B cell (primary cell): ENCODE measurements around the gene TMEM209. TPM values are rescaled to one million over a fixed set of nuclear protein-coding genes. Genes with fewer than 3 reads are reported as not detected.

Experiments
- ATAC-seq: fragments of 200-7000 bp; cut with Tn5 transposase; one replicate; pipeline ENCODE4 v1.10.0; 2021; ENCODE audit warnings: low read depth, mild to moderate bottlenecking, moderate number of reproducible peaks, moderate library complexity
- CTCF ChIA-PET: fragments of 350-600 bp; sonication (Branson Sonifier 250); formaldehyde crosslinking; loops from one replicate; lab custom pipeline; 2021; ENCODE audit warnings: antibody characterized with exemption, inconsistent platforms; lab: Charles Lee
- POLR2A ChIA-PET: fragments of 350-600 bp; sonication (Branson Sonifier 250); formaldehyde crosslinking; loops from one replicate; lab custom pipeline; 2021; ENCODE audit warnings: antibody characterized with exemption; lab: Charles Lee
- DNase-seq: peaks from one replicate; pipeline ENCODE4 v3.0.0; 2013
- H2AFZ ChIP-seq: 2 replicates; pipeline ENCODE4 v1.6.1; 2012; ENCODE audit warnings: mild to moderate bottlenecking, low read depth, low read length; ENCODE audit not compliant: insufficient read depth, poor library complexity, severe bottlenecking
- H3K27ac ChIP-seq, 2 donors: 1 replicate in 1 of 2; 2 replicates in 1 of 2; pipeline ENCODE4 v1.5.1; 2012 to 2013; ENCODE audit warnings: low read length in 2 of 2, mild to moderate bottlenecking in 2 of 2, moderate library complexity in 1 of 2
- H3K27me3 ChIP-seq, 4 experiments: fragments of 200-600 bp in 1 of 4; sonication (generic) in 1 of 4; replicated peaks in 1 of 4; 1 replicate in 2 of 4; 2 replicates in 2 of 4; pipeline versions ENCODE4 v1.6.1 to v1.7.0; 2013 to 2016; ENCODE audit warnings: low read length in 3 of 4, mild to moderate bottlenecking in 2 of 4, mixed read lengths in 1 of 4, moderate library complexity in 1 of 4; ENCODE audit not compliant: insufficient read depth in 4 of 4, control insufficient read depth in 3 of 4; ENCODE audit errors: control extremely low read depth in 1 of 4
- H3K36me3 ChIP-seq, 2 experiments: replicated peaks in 1 of 2; 1 replicate in 1 of 2; 2 replicates in 1 of 2; pipeline versions ENCODE4 v1.6.1 to v1.7.1; 2013; ENCODE audit warnings: low read length in 1 of 2; ENCODE audit not compliant: insufficient read depth in 2 of 2, control insufficient read depth in 1 of 2; ENCODE audit errors: control extremely low read depth in 1 of 2, extremely low read depth in 1 of 2
- H3K4me1 ChIP-seq, 2 donors: fragments of 200-600 bp in 1 of 2; sonication (generic) in 1 of 2; 1 replicate in 1 of 2; 2 replicates in 1 of 2; pipeline versions ENCODE4 v1.5.1 to v1.6.1; 2013 to 2017; ENCODE audit warnings: low read length in 2 of 2; ENCODE audit not compliant: control insufficient read depth in 2 of 2, insufficient read depth in 2 of 2
- H3K4me2 ChIP-seq: replicated peaks from 2 replicates; pipeline ENCODE3; 2012; ENCODE audit warnings: mild to moderate bottlenecking, low read depth, low read length; ENCODE audit not compliant: poor library complexity, severe bottlenecking
- H3K4me3 ChIP-seq, 5 experiments: fragments of 200-600 bp in 1 of 5; sonication (generic) in 1 of 5; 1 replicate in 3 of 5; 2 replicates in 2 of 5; pipeline versions ENCODE4 v1.5.1 to v1.7.0; 2011 to 2016; ENCODE audit warnings: low read length in 4 of 5, mild to moderate bottlenecking in 4 of 5, low read depth in 2 of 5, control low read depth in 1 of 5, moderate library complexity in 1 of 5; ENCODE audit not compliant: insufficient read depth in 1 of 5; ENCODE audit errors: control extremely low read depth in 1 of 5, extremely low read depth in 1 of 5
- H3K79me2 ChIP-seq: fragments of 200-600 bp; sonication (generic); one replicate; pipeline ENCODE4 v1.6.0; 2016; ENCODE audit warnings: low read length; ENCODE audit not compliant: control insufficient read depth, insufficient read depth
- H3K9ac ChIP-seq: fragments of 200-600 bp; sonication (generic); 2 replicates; pipeline ENCODE4 v1.6.1; 2017; ENCODE audit warnings: mild to moderate bottlenecking, low read length, moderate library complexity
- H3K9me3 ChIP-seq, 3 donors: one replicate each; pipeline versions ENCODE4 v1.6.1 to v1.7.1; 2013; ENCODE audit warnings: low read length in 2 of 3; ENCODE audit not compliant: control insufficient read depth in 2 of 3, insufficient read depth in 1 of 3; ENCODE audit errors: control extremely low read depth in 1 of 3
- H4K20me1 ChIP-seq: 2 replicates; pipeline ENCODE4 v1.6.0; 2012; ENCODE audit warnings: mild to moderate bottlenecking, low read length; ENCODE audit not compliant: insufficient read depth, control insufficient read depth, poor library complexity, severe bottlenecking
- H3K27ac Mint-ChIP-seq: one replicate; pipeline ENCODE4 v1.8.0; 2021; ENCODE audit warnings: mixed read lengths
- H3K27me3 Mint-ChIP-seq: one replicate; pipeline ENCODE4 v1.8.0; 2021; ENCODE audit warnings: mixed read lengths
- H3K4me1 Mint-ChIP-seq: one replicate; pipeline ENCODE4 v1.8.0; 2021; ENCODE audit warnings: mixed read lengths
- H3K4me3 Mint-ChIP-seq: one replicate; pipeline ENCODE4 v1.8.0; 2021; ENCODE audit warnings: mixed read lengths
- H3K9me3 Mint-ChIP-seq: one replicate; pipeline ENCODE4 v1.8.0; 2022; ENCODE audit warnings: mixed read lengths; ENCODE audit not compliant: insufficient read depth
- CTCF ChIP-seq: fragments of 200-600 bp; IDR thresholded peaks from one replicate; pipeline ENCODE4 v1.8.0; 2022; ENCODE audit warnings: antibody characterized with exemption, mild to moderate bottlenecking
- EZH2 ChIP-seq: IDR thresholded peaks from 2 replicates; pipeline ENCODE4 v1.6.1; 2012; ENCODE audit warnings: borderline replicate concordance, low read depth, mild to moderate bottlenecking, moderate library complexity, low read length; ENCODE audit not compliant: insufficient read depth, poor library complexity, severe bottlenecking
- WGBS: methylation state at CpG from one replicate; pipeline ENCODE4 v1.1.5; 2013; ENCODE audit warnings: missing lambda C conversion rate; ENCODE audit not compliant: insufficient coverage; 5-methylcytosine and 5-hydroxymethylcytosine counted together
- intact Hi-C: fragments of 100-400 bp; cut with micrococcal nuclease; formaldehyde crosslinking; loops from one replicate; pipeline ENCODE4 v1.10.0; 2022
- polyA plus RNA-seq: library from polyadenylated mRNA; depleted of rRNA; stranded (reverse); fragments of >200 nt; gene quantifications from 2 replicates; pipeline ENCODE4 v1.2.3, GENCODE V29; 2012
- total RNA-seq, 2 donors: library from RNA; stranded (reverse); fragments of 120-200 nt in 1 of 2; gene quantifications; 1 replicate in 1 of 2; 2 replicates in 1 of 2; pipeline versions ENCODE4 v1.2.3 to v1.2.4, GENCODE V29; 2013 to 2022

TMEM209 gene
- total and polyA plus RNA-seq, 2 donors (not counting 1 experiment from before 2014, with no cell fraction given) = 15.8 to 35.8 TPM

- Histone ChIP-seq H3K4me3 (no peak overlapping the region), H3K27ac (no peak overlapping the region), H3K9ac (no peak overlapping the region), H2AFZ (no peak overlapping the region), H3K27me3 (peaks cover 0 to 6% (median 0%) of the 10 kb centered on the region in 4 experiments), H4K20me1 (no peaks in the 10 kb centered on the region), H3K4me1 (peaks cover 0 to 7% of the 10 kb centered on the region in 2 donors), H3K79me2 (peaks cover 6% of the 10 kb centered on the region), H3K9me3 (peaks cover 0 to 10% (median 0%) of the 10 kb centered on the region in 3 donors), H3K4me2 (no peak overlapping the region), H3K36me3 (no peaks in the 10 kb centered on the region)
- TF ChIP-seq CTCF = no peak
- TF ChIP-seq EZH2 = no peak
- H3K4me3 Mint-ChIP-seq = no peak overlapping the region
- no peaks in the 10 kb centered on the region for H3K9me3 Mint-ChIP-seq
- H3K27ac Mint-ChIP-seq = no peak overlapping the region
- ChIA-PET POLR2A (no interaction called here), CTCF (no interaction called here)
- peaks cover 23% of the 10 kb centered on the region for H3K27me3 Mint-ChIP-seq
- WGBS = no CpG with 5 or more reads among the region's 5 CpGs
- DNase-seq (no peak), ATAC-seq (no peak)
- intact Hi-C loops = no loop called here
- H3K4me1 Mint-ChIP-seq = peaks cover 3% of the 10 kb centered on the region
Measured at GRCh38 chr7:130210181-130210935, 5.2 kb upstream of the TMEM209 start.

- no peak overlapping the region for H3K4me3 ChIP-seq
Measured at GRCh38 chr7:130208516-130208915, 3.3 kb upstream of the TMEM209 start.

More at GRCh38 chr7:130208516-130208915, 3.3 kb upstream of the TMEM209 start:
- Mint-ChIP-seq H3K27me3 (peaks cover 14% of the 10 kb centered on the region), H3K9me3 (no peaks in the 10 kb centered on the region), H3K27ac (no peak overlapping the region), H3K4me3 (no peak overlapping the region), H3K4me1 (peaks cover 10% of the 10 kb centered on the region)
- H3K9me3 ChIP-seq = peaks cover 0 to 10% (median 0%) of the 10 kb centered on the region in 3 donors
- CTCF ChIA-PET = interaction anchor here (0.6 kb wide), 1 partner anchor 261 kb away, joined by 3 read pairs; no protein-coding TSS in a partner anchor
- no peak overlapping the region for H3K9ac ChIP-seq
- DNase-seq (no peak), ATAC-seq (no peak)
- H3K79me2 ChIP-seq = peaks cover 19% of the 10 kb centered on the region
- intact Hi-C loops = loop anchor here (5.0 to 10.0 kb wide), 2 partner anchors 256 to 526 kb away; partner anchors contain the start of genes KLF14 and UBE2H
- no peak overlapping the region for H3K27ac ChIP-seq
- peaks cover 4 to 14% of the 10 kb centered on the region in 2 donors for H3K4me1 ChIP-seq
- POLR2A ChIA-PET = no interaction called here
- H3K4me2 ChIP-seq = no peak overlapping the region
- 100% methylated on average over 1 of the region's 2 CpGs for WGBS
- no peaks in the 10 kb centered on the region for H4K20me1 ChIP-seq
- TF ChIP-seq CTCF (no peak), EZH2 (no peak)
- no peaks in the 10 kb centered on the region for H3K36me3 ChIP-seq
- no peak overlapping the region for H2AFZ ChIP-seq
- no peaks in the 10 kb centered on the region for H3K27me3 ChIP-seq
